Fibroblast of the aortic adventitia (primary cell): ENCODE measurements around the gene NFIA. TPM values are rescaled to one million over a fixed set of nuclear protein-coding genes. Genes with fewer than 3 reads are reported as not detected.

Source experiments
- DNase-seq: peaks from one replicate; pipeline ENCODE4 v3.0.0-alpha.2; 2010; ENCODE audit warnings: low read depth
- H3K4me3 ChIP-seq: 2 replicates; pipeline ENCODE4 v1.5.1; 2011; ENCODE audit warnings: low read depth, mild to moderate bottlenecking, control low read depth, low read length, moderate library complexity
- total RNA-seq: library from RNA; depleted of rRNA; stranded (reverse); fragments of >200 nt; gene quantifications from 2 replicates; pipeline ENCODE4 v1.2.3, GENCODE V29; 2012; ENCODE audit warnings: low replicate concordance
- TF ChIP-seq, protein P1 (sequence below): IDR thresholded peaks from 2 replicates; pipeline ENCODE4 v1.5.1; 2011; ENCODE audit warnings: mild to moderate bottlenecking, low read length, control low read depth, inconsistent platforms; ENCODE audit not compliant: insufficient read depth

NFIA gene
- total RNA-seq, 1 donor = 32.0 TPM

DNA sequence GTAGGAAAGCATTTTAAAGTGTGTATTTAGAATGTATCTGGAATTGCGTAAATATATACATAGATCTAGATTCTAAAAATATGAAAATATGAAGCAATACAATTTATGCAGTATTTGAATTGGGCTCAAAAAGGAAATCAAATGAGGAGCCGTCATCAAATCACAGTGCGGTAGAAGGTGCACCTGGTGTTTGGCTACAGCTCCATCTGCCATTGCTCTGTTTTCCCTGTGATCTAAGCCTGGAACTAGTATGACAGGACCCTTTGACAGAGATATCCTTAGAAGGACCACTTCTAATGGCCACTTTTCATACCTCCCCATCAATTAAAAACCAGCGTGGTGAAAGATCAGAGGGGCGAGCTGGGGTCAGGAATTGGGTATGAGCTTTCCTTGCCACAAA lies 202.6 kb downstream of the NFIA start:
- H3K4me3 ChIP-seq = no peak overlapping the region
- TF ChIP-seq, protein P1, sequence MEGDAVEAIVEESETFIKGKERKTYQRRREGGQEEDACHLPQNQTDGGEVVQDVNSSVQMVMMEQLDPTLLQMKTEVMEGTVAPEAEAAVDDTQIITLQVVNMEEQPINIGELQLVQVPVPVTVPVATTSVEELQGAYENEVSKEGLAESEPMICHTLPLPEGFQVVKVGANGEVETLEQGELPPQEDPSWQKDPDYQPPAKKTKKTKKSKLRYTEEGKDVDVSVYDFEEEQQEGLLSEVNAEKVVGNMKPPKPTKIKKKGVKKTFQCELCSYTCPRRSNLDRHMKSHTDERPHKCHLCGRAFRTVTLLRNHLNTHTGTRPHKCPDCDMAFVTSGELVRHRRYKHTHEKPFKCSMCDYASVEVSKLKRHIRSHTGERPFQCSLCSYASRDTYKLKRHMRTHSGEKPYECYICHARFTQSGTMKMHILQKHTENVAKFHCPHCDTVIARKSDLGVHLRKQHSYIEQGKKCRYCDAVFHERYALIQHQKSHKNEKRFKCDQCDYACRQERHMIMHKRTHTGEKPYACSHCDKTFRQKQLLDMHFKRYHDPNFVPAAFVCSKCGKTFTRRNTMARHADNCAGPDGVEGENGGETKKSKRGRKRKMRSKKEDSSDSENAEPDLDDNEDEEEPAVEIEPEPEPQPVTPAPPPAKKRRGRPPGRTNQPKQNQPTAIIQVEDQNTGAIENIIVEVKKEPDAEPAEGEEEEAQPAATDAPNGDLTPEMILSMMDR = no peak
- DNase-seq = no peak

DNA sequence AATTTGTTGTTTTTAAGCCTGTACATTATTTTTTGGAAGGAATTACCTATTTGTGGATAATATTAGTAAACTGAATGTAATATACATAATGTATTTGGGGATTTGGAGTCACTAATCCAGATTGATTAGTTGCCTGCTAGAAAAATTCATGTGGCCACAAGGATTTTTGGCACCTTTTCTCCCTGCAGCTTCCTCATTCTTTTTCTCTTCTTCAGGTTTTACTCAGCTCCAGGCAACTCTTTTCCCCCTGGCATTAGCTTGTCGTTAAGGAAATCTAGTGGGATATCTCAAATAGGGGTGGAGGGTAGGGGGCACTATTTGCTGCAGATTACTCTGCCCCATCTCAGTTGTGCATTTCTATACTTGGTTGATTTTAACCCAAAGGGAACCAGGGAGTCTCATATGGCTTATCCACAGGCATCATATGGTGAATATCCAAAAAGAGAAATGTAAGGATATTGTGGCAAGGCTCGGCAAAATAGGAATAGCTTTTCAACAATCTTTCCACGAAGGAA lies 203.1 kb downstream of the NFIA start:
- no peak overlapping the region for H3K4me3 ChIP-seq
- DNase-seq = peak; percentile 54
- TF ChIP-seq, protein P1 = no peak

GRCh38 chr1:61287014-61287413 lies 204.7 kb downstream of the NFIA start:
- H3K4me3 ChIP-seq = no peak overlapping the region
- TF ChIP-seq, protein P1 = no peak
- DNase-seq = peak; percentile 61

GRCh38 chr1:61287734-61288133 lies 205.4 kb downstream of the NFIA start:
- TF ChIP-seq, protein P1 = no peak

DNA sequence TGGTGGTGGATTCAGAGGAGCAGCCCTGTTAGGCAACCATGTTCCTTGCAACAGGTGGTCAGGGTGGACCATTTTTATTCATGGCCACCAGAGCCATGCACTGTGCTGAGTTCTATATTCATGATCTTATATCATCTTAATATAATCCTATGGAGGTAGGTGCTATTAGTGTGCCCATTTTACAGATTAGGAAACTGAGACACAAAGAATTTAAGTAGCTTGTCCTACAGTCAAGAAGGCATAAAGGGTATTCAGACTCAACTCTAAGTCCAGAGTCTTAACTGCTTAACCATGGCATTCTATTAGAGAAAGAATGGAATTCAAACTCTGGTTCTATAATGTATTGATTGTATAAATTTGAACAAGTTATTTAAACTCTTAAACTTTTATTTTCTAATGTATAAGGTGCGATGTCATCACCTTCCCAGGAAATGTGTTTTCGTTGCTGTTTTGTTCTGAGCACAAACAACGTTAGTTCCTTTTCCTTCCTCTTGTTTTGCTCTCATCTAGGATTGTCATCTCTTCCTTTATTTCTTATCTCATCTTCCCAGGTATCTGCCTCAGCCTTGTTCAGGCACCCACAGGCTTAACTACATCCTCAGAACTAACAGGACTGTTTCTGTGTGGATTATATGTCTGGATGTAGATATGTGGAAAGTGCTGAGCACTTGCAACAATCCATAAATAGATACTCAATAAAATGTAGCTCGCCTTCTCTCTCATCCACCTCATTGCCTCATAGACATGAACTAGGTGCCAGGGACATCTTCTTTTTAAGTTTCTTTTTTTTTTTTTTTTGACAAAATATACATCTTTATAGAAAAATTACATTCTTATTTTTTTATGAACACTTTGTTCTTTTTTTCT lies 207.1 kb downstream of the NFIA start:
- no peak overlapping the region for H3K4me3 ChIP-seq
- no peak for DNase-seq
- TF ChIP-seq, protein P1 = no peak

More at GRCh38 chr1:61287734-61288133, 205.4 kb downstream of the NFIA start:
- H3K4me3 ChIP-seq = no peak overlapping the region
- DNase-seq = peak; percentile 97

GRCh38 chr1:61290525-61290924 lies 208.2 kb downstream of the NFIA start:
- no peak for DNase-seq
- H3K4me3 ChIP-seq = no peak overlapping the region
- TF ChIP-seq, protein P1 = no peak

- no peak for DNase-seq
- H3K4me3 ChIP-seq = no peak overlapping the region
- TF ChIP-seq, protein P1 = no peak
Measured at GRCh38 chr1:61293197-61293596, 210.8 kb downstream of the NFIA start.
